IPS-NIHi7 (cell line): ENCODE measurements around the gene ABTB1.

Experiments
- DNase-seq: peaks from one replicate; pipeline ENCODE4 v3.0.0; 2012; ENCODE audit warnings: mixed read lengths; ENCODE audit errors: extremely low spot score

The ABTB1 gene

DNA sequence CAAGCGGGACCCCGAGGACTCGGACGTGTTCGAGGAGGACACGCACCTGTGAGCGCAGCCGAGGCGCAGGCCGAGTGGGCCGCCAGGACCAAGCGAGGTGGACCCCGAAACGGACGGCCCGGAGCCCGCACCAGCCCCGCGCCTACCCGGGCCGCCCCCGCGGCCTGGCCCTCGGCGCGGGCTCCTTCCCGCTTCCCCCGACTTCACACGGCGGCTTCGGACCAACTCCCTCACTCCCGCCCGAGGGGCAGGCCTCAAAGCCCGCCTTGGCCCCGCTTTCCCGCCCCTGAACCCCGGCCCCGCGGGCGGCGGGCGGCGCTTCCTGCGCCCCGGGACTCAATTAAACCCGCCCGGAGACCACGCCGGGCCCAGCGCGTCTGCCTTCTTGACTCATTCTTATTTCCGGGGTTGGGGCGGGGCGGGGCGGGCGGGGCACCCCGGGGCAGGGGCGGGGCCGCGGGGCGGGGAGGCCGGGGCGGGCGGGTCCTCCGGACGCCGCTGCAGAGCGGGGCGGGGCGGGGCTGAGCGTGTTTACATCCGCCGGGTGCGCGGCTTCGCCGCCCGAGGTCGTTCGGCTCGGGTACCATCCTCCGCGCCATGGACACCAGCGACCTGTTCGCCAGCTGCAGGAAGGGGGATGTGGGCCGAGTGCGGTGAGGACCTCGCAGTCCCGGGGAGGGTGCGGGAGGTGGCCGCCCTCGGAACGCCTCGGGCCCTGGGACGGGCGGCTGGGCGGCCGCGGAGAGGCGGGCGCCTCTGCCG is at the start of gene ABTB1:
Gene ABTB1 (plus strand): TSS at position 524 of the 762 bp plus-strand sequence. CDS start 74 bp downstream, at position 598.
- peak; percentile 95 for DNase-seq

- no peak for DNase-seq
Measured at GRCh38 chr3:127624063-127624462, 48.7 kb upstream of the ABTB1 start.

DNA sequence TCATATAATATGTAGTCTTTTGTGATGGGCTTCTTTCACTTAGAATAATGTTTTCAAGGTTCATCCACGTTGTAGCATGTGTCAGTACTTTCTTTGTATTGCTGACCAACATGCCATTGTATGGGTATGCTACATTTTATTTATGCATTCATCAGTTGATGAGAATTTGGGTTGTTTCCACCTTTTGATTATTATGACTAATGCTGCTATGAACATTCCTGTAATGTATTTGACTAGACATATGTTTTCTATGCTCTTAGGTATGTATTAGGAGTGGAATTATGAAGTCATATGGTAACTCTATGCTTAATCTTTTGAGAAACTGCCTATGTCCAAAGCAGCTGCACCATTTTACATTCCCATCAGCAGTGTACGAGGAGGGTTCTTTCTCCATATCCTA is 46.9 kb upstream of the ABTB1 start:
- no peak for DNase-seq

DNA sequence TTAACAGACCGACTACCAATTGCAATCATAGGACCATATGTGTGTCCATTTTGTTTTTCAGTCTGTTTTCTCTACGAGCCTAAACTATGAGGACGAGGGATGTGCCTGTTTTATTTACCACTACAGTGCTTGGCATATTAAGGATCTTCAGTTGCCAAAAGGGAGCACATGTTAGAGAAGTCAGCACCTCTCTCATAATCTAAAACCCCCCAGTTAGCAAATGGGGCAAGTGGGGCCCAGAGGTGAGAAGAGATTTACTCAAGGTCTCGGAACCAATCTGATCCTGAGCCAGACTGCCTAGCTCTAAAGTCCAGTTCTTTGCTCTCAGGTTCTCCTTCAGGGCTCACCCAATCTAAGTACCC is 44.3 kb upstream of the ABTB1 start:
- no peak for DNase-seq

GRCh38 chr3:127628788-127629466 is 43.8 kb upstream of the ABTB1 start, which contains the start of gene PODXL2:
TSS of gene PODXL2 (plus strand) at chr3:127629185. CDS start at chr3:127629220, 35 bp downstream.
- DNase-seq = peak; percentile 91

- DNase-seq = no peak
Measured at GRCh38 chr3:127629467-127630403, 43.0 kb upstream of the ABTB1 start.

DNA sequence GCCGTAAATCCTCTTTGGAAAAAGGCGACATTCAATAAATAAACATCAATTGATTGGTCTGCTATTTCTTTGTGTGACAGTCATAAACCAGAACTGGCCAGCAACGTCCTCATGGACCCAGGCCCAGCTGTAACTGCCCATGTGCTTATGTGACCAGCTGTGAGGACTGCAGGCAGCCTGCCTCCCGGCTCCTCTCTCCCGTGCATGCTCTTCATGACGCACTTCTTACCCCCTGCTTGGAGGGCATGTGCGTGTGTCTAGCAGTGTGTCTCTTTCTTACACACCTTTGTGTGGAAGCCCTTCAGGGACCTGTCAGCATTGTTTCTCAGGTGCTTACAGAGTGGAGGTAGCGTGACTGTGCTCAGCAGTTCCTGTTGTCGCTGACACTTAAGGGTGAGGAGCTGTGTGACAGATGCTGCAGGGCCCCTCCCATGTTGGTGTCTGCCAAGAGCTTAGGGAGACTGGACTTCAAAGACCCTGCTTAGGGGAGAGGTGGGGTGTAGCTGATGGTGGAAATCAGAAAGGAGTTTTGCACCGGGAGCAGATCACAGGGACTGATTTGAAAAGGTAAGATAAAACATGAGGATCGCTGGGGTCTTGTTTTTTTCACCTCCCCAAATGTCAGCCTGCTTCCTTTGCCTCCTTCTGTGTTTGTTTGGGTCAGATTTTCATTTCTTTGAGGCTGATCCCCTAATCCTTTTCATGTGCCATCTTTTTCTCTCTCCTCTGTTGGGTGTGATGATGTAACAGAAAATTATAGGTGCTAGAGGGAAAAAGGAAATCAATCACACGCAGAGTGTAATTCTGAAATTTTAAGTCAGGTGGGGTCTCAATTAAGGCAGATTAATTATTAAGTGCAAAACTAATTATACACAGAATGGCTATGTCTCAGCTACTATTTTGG is 41.7 kb upstream of the ABTB1 start:
- DNase-seq = no peak

- DNase-seq = no peak
Measured at GRCh38 chr3:127632035-127632820, 40.5 kb upstream of the ABTB1 start.

GRCh38 chr3:127634653-127635052 is 38.1 kb upstream of the ABTB1 start:
- DNase-seq = no peak

DNA sequence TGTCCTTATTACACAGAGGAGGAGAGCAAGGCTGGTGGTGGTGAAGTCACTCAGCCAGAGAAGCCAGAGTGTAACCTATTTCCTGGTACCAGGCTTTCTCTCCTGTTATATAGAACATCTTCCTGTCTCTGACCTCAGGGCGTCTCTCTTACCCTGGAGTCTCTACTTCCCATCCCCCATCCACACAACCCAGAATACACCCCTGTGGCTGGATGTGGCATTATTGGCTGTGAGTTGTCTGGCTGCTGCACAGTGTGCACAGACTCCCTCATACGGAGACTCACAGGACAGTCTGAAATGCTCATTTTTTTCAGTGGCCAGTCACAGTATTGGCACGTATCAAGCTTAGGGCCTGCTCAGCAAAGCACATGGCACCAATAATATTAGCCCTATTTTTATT is 35.2 kb upstream of the ABTB1 start:
- DNase-seq = no peak

DNA sequence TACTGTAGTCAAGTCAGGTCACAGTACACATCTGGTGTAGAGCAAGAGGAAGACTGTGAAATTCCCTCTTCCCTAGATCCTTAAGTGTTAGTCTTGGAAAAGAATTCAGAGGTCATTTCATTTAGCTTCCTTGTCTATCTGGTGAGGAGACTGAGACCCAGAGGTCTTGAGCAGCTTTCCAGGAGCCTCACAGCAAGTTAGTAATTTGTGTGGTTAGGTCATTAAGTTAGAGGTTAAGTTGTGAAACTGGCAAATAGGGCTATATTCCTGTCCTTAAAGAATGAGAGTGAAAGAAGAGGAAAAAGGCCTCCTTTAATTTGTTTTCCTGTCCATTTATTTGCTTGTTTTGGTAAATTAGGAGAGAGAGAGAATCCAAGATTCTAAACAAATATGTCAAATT is 34.8 kb upstream of the ABTB1 start:
- no peak for DNase-seq

DNA sequence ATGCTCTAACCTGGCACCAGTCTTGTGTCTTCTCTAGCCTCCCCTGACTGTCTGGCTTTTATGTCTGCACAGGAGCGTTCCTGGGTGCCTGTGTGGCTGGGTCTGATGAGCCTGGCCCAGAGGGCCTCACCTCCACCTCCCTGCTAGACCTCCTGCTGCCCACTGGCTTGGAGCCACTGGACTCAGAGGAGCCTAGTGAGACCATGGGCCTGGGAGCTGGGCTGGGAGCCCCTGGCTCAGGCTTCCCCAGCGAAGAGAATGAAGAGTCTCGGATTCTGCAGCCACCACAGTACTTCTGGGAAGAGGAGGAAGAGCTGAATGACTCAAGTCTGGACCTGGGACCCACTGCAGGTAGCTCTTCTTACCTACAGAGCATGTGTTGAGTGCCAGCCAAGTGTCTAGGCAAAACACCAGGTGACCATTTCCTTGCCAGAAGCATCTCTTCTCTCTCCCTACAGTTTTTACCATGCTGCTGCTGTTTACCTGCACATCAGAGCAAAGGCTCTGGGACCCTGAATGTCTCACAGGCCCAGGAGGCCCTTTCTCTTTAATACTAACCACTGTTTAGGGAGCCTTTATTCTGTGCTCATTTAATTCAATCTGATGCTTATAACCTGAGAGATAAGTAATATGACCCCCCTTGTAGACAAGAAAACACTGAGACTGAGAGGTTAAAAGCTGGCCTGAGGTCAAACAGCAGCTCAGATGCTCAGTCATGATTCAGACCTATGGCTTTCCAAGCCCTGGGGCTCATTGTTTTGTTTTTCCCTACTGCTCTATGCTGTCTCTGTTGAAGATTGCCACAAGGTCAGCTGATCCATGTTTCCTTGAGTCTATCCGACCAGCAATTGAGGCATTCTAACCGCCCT is 33.3 kb upstream of the ABTB1 start:
- no peak for DNase-seq

DNA sequence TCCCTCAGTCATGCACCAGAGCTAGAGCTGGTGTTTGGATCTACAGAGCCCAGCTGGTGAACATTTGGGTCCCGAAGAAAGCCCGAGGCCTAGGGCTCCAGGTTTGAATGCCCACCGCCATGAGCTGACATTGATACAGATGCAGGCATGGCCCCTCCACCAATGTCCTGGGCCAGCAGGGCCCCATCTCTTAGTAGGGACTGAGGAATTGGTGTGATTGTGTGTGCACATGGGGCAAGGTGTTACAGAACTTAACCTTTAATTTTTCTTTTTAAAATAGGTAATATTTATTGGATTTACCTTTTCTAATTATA is 32.8 kb upstream of the ABTB1 start:
- no peak for DNase-seq

DNA sequence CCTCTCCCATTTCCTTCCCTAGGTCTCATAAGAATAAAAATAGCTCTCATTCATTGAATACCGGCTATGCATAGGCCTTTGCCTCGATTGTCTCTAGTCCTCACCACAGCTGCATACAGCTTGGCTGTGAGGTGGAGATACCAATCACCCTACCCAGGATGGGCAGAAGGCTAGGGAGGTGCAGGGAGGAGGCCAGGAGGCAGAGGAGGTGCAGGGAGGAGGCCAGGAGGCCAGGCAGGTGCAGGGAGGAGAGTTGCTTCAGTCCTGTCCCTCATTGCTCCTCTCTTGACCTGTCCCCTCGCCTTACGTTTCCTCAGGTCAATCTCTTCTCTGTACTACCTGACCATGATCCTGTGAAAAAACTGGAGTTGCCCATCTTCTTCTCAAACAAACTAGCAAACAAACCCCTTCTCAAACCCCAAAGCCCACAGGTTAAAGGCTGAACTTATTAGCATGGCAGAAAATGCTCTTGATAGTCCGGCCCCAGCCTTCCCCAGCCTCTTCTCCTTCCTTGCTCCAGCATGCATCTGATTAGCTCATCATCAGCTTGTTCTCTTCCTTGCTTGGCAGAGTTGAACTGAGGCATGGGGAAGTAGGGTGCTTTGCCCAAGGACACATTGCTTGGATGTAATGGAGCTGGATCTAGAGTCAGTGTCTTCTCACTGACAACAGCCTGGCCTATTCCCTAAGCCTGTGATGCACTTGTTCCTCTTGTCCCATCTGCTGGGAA is 27.9 kb upstream of the ABTB1 start:
- DNase-seq = no peak

DNA sequence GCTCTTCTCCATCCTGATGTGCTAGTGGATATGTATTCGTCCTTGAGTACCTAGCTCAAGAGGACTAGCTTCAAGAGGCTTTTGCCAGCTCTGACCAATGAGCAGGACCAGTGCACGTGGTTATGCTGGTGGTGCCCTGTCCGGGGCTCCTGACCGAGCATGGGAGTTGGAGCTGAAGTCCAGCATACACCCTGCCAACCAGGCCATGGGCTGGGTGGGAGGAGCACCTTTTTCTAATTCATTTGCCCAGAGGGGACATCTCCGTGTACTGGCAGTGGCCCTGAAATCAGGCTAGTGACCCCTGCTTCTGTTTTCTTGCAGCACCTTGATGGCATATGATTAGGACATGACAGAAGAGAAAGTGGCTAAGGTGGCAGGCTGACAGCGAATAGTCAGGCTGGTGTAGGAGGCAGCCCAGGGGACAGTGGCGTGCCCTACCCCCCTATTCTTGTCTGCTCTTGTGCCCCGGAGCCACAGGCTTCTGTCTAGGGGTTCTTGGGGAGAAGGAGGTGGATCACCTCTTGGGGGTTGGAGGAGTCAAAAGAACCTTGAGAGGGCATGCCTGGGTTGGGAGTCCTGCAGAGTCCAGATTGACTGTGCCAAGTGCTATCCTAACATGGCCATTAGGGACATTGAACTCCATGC is 27.3 kb upstream of the ABTB1 start:
- DNase-seq = no peak

- DNase-seq = no peak
Measured at GRCh38 chr3:127646501-127647046, 26.2 kb upstream of the ABTB1 start.

DNA sequence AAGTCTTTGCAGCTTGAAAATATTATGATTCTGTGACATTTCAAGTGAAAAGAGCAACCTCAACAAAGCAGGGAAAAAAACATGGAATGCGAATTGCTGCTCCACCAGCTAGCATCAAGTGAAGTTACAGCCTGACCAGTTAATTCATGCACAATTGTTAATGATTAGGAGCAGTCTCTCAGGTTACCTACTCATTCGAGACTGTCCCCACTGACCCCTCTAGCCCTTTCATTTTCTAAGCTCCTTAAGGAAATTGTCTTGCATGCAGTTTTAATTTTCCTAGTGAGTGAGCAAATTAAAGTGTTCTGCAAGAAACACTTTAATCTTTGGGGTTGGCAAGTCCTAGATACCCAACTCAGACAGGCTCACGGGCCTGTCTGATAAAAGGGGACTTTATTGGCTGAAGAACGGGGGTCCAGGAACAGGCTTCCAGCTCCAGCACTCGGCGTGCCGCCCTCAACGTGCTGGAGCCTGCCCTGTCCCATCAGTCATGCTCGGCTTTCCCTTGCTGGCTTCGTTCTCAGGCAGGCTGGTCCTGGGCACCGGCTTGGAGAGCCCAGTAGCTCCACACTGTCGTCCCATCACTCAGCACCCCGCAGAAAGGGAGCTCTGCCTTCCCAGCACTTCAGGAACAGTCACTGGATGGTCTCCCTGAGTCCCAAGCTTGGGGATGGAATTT is 25.4 kb upstream of the ABTB1 start:
- no peak for DNase-seq

- no peak for DNase-seq
Measured at GRCh38 chr3:127647845-127648204, 24.9 kb upstream of the ABTB1 start.
